Measurements from ENCODE around the gene LAMTOR5. TPM values are rescaled to one million over a fixed set of nuclear protein-coding genes. Genes with fewer than 3 reads are reported as not detected.

Gene LAMTOR5
- 60.1 and 71.6 TPM in 2 replicates for total RNA-seq

DNA sequence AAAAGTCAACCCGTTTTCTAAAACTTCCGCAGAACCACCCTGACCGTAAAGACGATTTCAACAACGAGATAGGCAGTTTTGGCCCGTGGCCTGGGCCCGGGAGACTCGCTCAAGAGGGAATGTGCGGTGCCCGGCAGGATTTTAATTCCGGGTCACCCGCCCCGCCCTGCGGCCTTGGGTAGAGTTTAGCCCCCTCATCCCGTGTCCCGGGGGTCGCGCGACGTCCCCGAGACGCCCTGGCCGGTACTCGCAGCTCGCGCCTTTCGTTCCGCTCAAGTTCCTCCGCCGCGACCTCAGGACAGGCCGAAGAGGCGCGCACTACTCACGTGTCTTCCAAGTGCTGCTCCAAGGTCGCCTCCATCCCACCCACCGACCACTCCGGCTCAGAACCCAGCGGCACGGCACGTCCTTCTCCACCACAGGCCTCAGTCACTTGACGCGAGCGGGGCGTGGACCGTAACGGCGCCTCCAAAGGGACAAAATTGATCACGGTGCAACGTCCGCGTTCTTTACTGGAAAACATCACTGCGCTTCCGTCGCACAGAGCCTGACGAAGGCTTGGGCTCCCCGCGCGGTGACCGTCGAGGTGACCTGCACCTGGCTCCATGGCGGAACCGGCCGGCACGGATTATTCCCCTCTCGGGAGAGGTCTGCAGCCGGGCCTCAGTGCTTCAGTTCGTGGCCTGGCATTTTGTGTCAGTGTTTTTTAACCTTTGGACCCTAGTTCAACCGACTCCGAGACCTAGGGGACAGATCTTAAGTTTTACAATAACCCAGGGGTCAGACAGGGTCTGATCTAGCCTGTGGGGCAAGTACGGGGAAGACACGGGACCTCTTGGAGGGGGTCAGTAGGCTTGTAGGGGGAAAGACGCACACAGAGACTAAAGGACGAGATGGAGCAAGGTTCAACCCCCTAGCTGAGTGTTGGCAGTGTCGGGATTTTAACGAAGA lies at the start of gene LAMTOR5:
LAMTOR5 (minus strand) TSS at position 435 of the 951 bp plus-strand sequence; CDS start at position 361, 74 bp downstream.

GRCh38 chr1:110450929-110451328 lies 43.4 kb upstream of the LAMTOR5 start, which contains the start of gene PROK1:
TSS of gene PROK1 (plus strand) at chr1:110451149. CDS start at chr1:110451217, 68 bp downstream.

DNA sequence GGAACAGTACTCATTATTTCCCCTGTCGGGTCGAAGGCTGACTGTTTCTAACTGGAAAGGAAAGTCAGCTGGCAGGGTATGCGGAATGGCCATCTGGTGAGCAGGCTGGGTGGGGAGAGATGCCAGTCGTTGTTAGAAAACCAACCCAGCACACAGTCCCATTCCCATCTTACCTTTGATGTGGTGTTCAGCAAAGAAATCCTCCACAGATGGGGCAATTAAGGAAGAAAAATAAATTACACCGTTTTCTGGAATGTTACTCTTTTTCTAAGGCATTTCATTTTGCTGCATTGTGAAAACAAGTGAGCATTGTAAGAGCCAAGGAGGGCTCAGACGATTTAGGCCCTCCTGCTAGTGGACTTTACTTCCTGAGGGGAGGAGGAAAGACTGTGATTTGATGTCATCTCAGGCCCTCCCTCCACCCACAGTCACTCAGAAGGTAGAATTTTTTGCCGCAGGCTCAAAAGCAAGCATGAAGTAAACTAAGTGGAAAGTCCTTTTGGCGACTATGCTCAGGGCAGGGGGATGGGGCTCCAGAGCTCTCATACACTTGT lies 16.7 kb downstream of the LAMTOR5 start, which contains the start of gene SLC16A4:
SLC16A4 (minus strand) TSS at position 335 of the 554 bp plus-strand sequence. CDS start 1,703 bp downstream, outside the sequence.

Other genes starting within 250 kb of the LAMTOR5 start
- 2.6 and 6.5 TPM in 2 replicates for gene KCNC4, start 197.4 kb downstream of the LAMTOR5 start, total RNA-seq
- 44.7 and 45.4 TPM in 2 replicates for gene RBM15, start 68.3 kb downstream of the LAMTOR5 start, total RNA-seq
- 1.4 and 1.6 TPM in 2 replicates for gene SLC16A4, start 16.7 kb downstream of the LAMTOR5 start, total RNA-seq
- not detected in 2 replicates for gene PROK1, start 43.5 kb upstream of the LAMTOR5 start, total RNA-seq
- not detected in 2 replicates for gene KCNA10, start 111.5 kb upstream of the LAMTOR5 start, total RNA-seq
- gene KCNA2, start 198.7 kb upstream of the LAMTOR5 start, total RNA-seq: under 0.01 TPM in 1 of 2 replicates, not detected in the other

Measured in vein endothelial cell (primary cell).